Suprapubic skin (tissue), 4 donors: ENCODE results near the gene SYTL1. TPM values are rescaled to one million over a fixed set of nuclear protein-coding genes. Genes with fewer than 3 reads are reported as not detected.

ENCODE experiments used
- DNase-seq, 2 donors: peaks; one replicate each; pipeline ENCODE4 v3.0.0-alpha.2; 2019; ENCODE audit warnings: low spot score in 2 of 2
- H3K27ac ChIP-seq: fragments of 200-600 bp; sonication (generic); one replicate; pipeline ENCODE4 v1.5.1; 2019
- H3K27me3 ChIP-seq: fragments of 200-600 bp; sonication (generic); one replicate; pipeline ENCODE4 v1.5.1; 2019
- H3K36me3 ChIP-seq: fragments of 200-600 bp; sonication (generic); one replicate; pipeline ENCODE4 v1.5.1; 2019
- H3K4me1 ChIP-seq: fragments of 200-600 bp; sonication (generic); one replicate; pipeline ENCODE4 v1.5.1; 2019
- H3K4me3 ChIP-seq: fragments of 200-600 bp; sonication (generic); one replicate; pipeline ENCODE4 v1.5.1; 2019; ENCODE audit warnings: mild to moderate bottlenecking
- H3K9me3 ChIP-seq: fragments of 200-600 bp; sonication (generic); one replicate; pipeline ENCODE4 v1.5.1; 2019
- CTCF ChIP-seq, 2 donors: fragments of 200-600 bp in 1 of 2; fragments of 450-650 bp in 1 of 2; sonication (generic) in 1 of 2; IDR thresholded peaks; one replicate each; pipeline ENCODE4 v1.5.1; 2016 to 2019; ENCODE audit warnings: antibody characterized with exemption in 2 of 2, mild to moderate bottlenecking in 1 of 2, moderate library complexity in 1 of 2
- EP300 ChIP-seq: sonication (generic); formaldehyde crosslinking; IDR thresholded peaks from one replicate; pipeline ENCODE4 v1.6.1; 2017; ENCODE audit warnings: antibody characterized with exemption
- POLR2A ChIP-seq, 2 donors: fragments of 450-650 bp; IDR thresholded peaks; one replicate each; pipeline ENCODE4 v1.6.1; 2017; ENCODE audit warnings: antibody characterized with exemption in 2 of 2, mild to moderate bottlenecking in 2 of 2, moderate library complexity in 2 of 2
- POLR2AphosphoS5 ChIP-seq, 3 donors: sonication (generic); formaldehyde crosslinking; IDR thresholded peaks; one replicate each; pipeline ENCODE4 v1.6.1; 2017; ENCODE audit warnings: antibody characterized with exemption in 3 of 3
- WGBS: methylation state at CpG from one replicate; pipeline ENCODE4 v1.1.5; 2018; 5-methylcytosine and 5-hydroxymethylcytosine counted together
- total RNA-seq, 4 donors: library from RNA; depleted of rRNA; stranded (reverse); fragments of >200 nt; gene quantifications; one replicate each; pipeline ENCODE4 v1.1.0, GENCODE V29; 2016

The SYTL1 gene
- total RNA-seq, 4 donors from 2014 or later = 142 to 176 (median 168) TPM

- DNase-seq = peak; percentile 99
- Histone ChIP-seq H3K27me3 (no peaks in the 10 kb centered on the region), H3K4me1 (peaks cover 36% of the 10 kb centered on the region), H3K27ac (peak within 1 kb of the TSS; percentile 95), H3K36me3 (peaks cover 15% of the 10 kb centered on the region), H3K4me3 (peak within 1 kb of the TSS; percentile 82), H3K9me3 (no peaks in the 10 kb centered on the region)
- peak in 1 of 2 donors; percentile 26 for TF ChIP-seq CTCF (IDR thresholded peaks at IDR 0.05)
- peak in 1 of 2 donors; percentile 74 for TF ChIP-seq POLR2A (IDR thresholded peaks at IDR 0.05)
- TF ChIP-seq POLR2AphosphoS5 (IDR thresholded peaks at IDR 0.05) = peak; percentile 27 to 98 (median 87)
- no peak for TF ChIP-seq EP300
- 0% methylated on average over 11 of the region's 67 CpGs for WGBS
Observed at GRCh38 chr1:27321813-27322568, 19.8 kb upstream of the SYTL1 start, which contains the start of gene TMEM222. Gene TMEM222 (plus strand): TSS chr1:27322163. CDS start chr1:27322198, 35 bp downstream.

- 11% methylated on average over 10 of the region's 10 CpGs for WGBS
- H3K4me1 ChIP-seq = peaks cover 44% of the 10 kb centered on the region
- H3K36me3 ChIP-seq = peaks cover 15% of the 10 kb centered on the region
- no peak for DNase-seq
- H3K4me3 ChIP-seq = peak overlapping the region; percentile 82
- H3K27ac ChIP-seq = peak overlapping the region; percentile 95
- H3K9me3 ChIP-seq = no peaks in the 10 kb centered on the region
- no peaks in the 10 kb centered on the region for H3K27me3 ChIP-seq
- TF ChIP-seq CTCF (IDR thresholded peaks at IDR 0.05) (no peak), POLR2A (IDR thresholded peaks at IDR 0.05) (no peak), EP300 (no peak), POLR2AphosphoS5 (IDR thresholded peaks at IDR 0.05) (no peak)
Observed at GRCh38 chr1:27322569-27323240, 19.1 kb upstream of the SYTL1 start.

GRCh38 chr1:27325286-27325685, 16.5 kb upstream of the SYTL1 start:
- Histone ChIP-seq H3K27me3 (no peaks in the 10 kb centered on the region), H3K27ac (no peak overlapping the region), H3K9me3 (no peaks in the 10 kb centered on the region), H3K36me3 (peaks cover 20% of the 10 kb centered on the region), H3K4me3 (no peak overlapping the region), H3K4me1 (peaks cover 44% of the 10 kb centered on the region)
- no peak for TF ChIP-seq CTCF (IDR thresholded peaks at IDR 0.05)
- no peak for TF ChIP-seq EP300
- no peak for TF ChIP-seq POLR2A (IDR thresholded peaks at IDR 0.05)
- no peak for TF ChIP-seq POLR2AphosphoS5 (IDR thresholded peaks at IDR 0.05)
- WGBS = 92% methylated on average over 15 of the region's 15 CpGs
- no peak for DNase-seq

- Histone ChIP-seq H3K4me3 (no peak overlapping the region), H3K9me3 (no peaks in the 10 kb centered on the region), H3K27ac (no peak overlapping the region), H3K27me3 (no peaks in the 10 kb centered on the region), H3K4me1 (peaks cover 43% of the 10 kb centered on the region), H3K36me3 (peaks cover 43% of the 10 kb centered on the region)
- no peak for DNase-seq
- 79% methylated on average over 5 of the region's 5 CpGs for WGBS
- TF ChIP-seq EP300 = no peak
- no peak for TF ChIP-seq POLR2A (IDR thresholded peaks at IDR 0.05)
- no peak for TF ChIP-seq CTCF (IDR thresholded peaks at IDR 0.05)
- no peak for TF ChIP-seq POLR2AphosphoS5 (IDR thresholded peaks at IDR 0.05)
Observed at GRCh38 chr1:27327964-27328363, 13.9 kb upstream of the SYTL1 start.

- Histone ChIP-seq H3K27me3 (no peaks in the 10 kb centered on the region), H3K4me1 (peaks cover 23% of the 10 kb centered on the region), H3K4me3 (no peak overlapping the region), H3K27ac (no peak overlapping the region), H3K36me3 (peaks cover 65% of the 10 kb centered on the region), H3K9me3 (no peaks in the 10 kb centered on the region)
- DNase-seq = no peak
- 65% methylated on average over 8 of the region's 8 CpGs for WGBS
- TF ChIP-seq CTCF (IDR thresholded peaks at IDR 0.05) (no peak), EP300 (no peak), POLR2AphosphoS5 (IDR thresholded peaks at IDR 0.05) (no peak), POLR2A (IDR thresholded peaks at IDR 0.05) (no peak)
Observed at GRCh38 chr1:27330786-27331185, 11.0 kb upstream of the SYTL1 start.
